Measurements from ENCODE around the gene ABCB1.
"Not testable (repeated sequence)": the region's sequence is repeated elsewhere in the genome, so short reads cannot be mapped to it uniquely, and the experiment has no call there.

GRCh38 chr7:87460444-87460843 is 140.2 kb downstream of the ABCB1 start:
- not testable (repeated sequence) for TF ChIP-seq CTCF (optimal IDR thresholded peaks at IDR 0.05 in 1 of 3, IDR thresholded peaks at IDR 0.05 in 1 of 3, conservative IDR thresholded peaks at IDR 0.05 in 1 of 3; ENCODE audit: extremely low read depth in 1 of 3, insufficient read depth in 2 of 3, low read length in 3 of 3); EZH2 (IDR thresholded peaks at IDR 0.05; ENCODE audit: low read length)

All from keratinocyte (primary cell).